Measurements from ENCODE around the gene MACROD2.

MACROD2 gene

DNA sequence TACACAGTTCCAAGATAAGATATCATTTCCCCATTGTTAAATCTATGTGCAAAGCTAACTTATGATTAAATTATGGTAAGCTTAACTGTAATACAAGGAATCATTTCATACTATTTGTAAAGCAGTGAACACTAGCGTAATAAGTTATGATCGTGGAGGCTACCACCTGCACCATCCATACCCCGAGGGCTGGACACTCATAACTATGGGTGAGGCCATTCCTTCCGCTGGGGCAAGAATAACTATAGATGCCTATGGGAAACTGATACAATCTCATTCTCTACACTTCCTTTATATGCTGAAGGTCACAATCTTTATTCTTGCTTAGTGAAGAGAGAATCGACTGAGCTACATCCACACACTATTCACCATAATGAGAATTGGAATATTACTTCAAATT, 1258.1 kb downstream of the MACROD2 start:
- DNase-seq = no peak

DNA sequence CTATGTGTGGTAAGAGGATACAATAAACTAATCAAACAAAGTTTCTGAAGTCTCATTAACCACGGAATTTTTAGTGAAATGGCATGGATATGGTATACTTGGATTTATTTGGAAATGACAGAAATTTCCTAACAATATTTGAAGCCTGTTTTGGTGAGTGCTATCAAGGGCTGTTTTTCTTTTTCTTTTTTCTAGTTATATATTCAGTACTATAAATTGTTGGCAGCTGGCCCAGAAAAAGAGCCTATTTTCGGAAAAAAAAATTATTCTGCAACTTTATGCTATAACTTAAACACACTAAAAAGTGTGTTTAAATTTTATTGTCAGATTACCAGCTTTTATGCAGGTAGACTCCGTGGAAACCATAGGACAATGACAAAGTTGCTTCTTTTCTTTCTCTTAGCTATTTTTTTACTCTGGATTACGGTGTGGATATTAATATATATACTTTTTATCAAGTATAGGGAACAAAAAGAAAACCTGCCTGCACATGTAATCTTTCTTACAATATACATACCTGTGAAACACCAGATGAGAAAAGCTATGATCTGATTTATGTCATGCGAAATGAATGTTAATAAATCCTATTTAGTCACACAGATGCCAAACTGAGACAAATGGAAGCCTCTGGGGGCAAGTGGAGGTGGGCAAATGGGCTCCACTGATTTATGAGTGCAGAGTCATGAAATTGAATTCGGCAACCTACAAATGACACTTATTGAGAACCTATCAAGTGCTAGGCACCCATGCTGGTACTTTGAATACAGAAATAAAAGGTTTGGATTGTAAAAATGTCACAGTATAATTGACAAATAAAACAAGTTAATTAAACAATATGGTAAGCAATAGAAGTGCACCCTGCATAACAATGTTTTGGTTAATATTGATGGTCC, 1261.6 kb downstream of the MACROD2 start:
- DNase-seq = no peak

DNA sequence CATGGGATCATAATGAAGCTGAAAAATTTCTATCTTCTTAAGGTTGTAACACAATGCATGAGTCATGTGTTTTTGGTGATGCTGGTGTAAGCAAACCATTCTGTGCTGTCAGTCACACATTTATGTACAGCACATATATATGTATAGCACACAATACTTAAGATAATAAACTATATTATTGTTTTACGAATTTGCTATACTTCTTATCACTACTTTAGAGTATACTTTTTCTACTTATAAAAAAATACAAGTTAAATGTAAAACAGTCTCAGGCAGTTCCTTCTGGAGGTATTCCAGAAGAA, 1262.2 kb downstream of the MACROD2 start:
- DNase-seq = no peak

- DNase-seq = no peak
Measured at GRCh38 chr20:15265581-15266309, 1270.4 kb downstream of the MACROD2 start.

DNA sequence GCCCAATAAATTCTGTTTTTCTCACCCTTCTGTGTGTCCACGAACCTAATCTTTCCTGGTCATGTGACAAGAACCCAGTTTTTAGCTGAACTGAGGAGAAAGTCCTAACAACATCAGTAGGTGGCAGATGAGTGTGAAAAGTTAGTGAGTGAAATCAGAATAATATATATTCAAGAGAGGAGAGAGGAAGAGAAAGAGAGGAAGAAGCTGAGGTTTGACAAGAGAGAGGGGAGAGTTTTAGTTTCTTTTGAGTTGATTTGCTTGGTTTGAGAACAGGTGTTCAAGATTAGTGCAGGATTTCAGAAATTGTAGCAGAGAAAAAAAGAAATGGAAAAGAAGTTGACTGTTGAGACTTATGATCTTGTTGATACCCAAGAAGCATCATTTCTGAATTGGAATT, 1272.6 kb downstream of the MACROD2 start:
- DNase-seq = no peak

- no peak for DNase-seq
Measured at GRCh38 chr20:15278041-15278440, 1282.7 kb downstream of the MACROD2 start.

DNA sequence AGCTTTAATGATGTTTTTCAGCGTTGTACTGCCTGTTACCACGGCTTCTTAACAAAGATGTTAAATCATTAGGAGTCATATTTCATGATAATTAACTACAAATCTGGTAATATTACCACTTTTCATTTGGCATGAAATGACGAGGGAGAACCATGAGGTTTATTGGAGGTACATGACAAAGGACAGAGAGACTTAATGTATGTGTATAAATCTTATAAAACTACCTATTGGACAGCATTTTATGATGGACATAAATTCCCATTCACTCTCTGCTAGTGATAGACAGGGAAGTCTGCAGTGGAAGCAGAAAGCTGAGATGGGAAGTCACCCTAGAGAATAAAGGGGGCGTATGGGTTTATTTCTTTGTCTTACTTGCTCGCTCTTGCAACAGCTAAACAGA, 1292.0 kb downstream of the MACROD2 start:
- no peak for DNase-seq

GRCh38 chr20:15288106-15288505, 1292.8 kb downstream of the MACROD2 start:
- no peak for DNase-seq

GRCh38 chr20:15289337-15289736, 1294.0 kb downstream of the MACROD2 start:
- no peak for DNase-seq

DNA sequence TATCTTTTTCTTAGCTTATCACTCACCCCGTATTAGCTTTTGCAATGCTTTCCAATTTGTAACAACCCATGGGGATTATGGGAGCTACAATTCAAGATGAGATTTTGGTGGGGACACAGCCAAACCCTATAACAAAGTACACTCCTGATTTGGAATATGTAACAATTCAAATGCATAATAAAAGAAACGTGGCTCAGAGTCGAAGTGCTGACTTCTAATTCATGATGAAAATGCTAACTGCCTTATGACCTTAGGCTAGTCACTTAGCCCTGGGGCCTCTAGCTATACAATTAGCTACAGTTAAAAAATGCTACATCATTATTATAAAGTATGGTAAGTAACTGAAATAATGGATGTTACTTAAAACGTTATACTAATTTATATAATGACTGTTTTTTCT, 1297.1 kb downstream of the MACROD2 start:
- no peak for DNase-seq

GRCh38 chr20:15296422-15296821, 1301.1 kb downstream of the MACROD2 start:
- DNase-seq = no peak

DNA sequence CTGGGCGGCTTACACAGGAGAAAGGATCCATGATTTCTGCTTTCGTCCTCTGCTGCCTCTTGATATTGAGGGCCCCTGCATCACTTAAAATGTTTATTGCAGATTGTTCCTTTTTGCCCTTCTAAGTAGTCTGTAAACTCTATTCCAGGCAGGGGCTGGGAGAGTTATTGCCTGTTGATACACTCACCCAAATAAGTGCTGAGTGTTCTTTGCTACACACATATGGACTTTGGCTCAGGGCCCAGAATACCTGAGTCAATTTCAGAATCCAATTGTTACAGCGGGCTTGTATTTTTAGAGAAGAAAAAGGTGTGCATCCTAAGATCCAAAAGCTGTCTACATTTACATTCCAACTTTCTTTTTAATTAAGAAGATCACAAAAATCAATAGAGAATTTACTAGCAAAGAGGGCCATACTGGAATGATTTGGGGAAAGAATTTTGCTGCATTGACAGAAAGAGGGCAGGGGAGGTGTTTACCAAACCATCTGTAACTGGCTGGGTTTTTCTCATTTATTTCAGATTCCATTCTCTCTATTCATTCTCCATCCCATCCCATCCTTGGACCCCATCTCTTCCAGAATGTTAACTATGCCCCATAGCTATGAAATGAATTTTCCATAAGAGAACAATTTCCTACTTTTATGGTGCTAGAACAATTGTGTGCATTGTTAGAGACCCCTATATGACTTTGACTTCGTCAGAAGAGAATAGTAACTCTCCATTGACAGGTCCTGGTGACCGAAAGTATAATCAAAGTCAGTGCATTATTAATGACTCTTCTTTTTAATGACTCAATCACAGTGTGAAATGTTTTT, 1302.0 kb downstream of the MACROD2 start:
- DNase-seq = no peak

GRCh38 chr20:15302075-15302474, 1306.8 kb downstream of the MACROD2 start:
- no peak for DNase-seq

DNA sequence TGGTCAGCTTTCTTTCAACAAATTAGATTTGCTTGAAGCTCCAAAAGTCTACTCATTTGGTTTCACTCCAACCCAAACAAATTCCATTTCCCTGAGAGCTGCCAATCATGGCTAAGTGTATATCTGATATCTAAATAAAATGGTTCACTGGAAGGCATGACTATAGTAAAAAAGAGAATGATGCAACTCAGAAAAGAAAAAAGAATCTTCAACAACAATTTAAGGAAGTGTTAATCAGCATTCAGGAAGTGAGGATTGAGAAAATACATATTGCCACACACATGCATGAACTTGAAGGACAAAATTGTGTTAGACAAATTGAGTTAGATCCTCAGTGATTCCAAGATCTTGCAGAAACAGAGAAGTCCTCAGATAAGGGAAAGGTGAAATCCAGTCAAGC, 1315.0 kb downstream of the MACROD2 start:
- DNase-seq = no peak

DNA sequence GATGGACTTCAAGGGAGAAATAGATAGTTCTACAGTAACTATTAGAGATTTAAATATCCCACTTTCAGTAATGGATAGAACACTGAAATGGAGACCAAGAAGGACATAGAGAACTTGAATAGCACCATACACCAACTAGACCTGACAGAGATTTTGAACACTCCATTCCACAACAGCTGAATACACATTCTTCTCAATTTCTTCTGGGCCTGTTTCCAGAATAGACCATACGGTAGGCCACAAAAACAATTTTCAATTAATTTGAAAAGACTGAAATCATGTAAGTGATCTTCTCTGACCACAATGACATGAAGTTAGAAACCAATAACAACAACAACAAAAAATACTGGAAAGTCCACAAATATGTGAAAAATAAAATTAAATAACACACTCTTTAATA, 1321.2 kb downstream of the MACROD2 start:
- no peak for DNase-seq

DNA sequence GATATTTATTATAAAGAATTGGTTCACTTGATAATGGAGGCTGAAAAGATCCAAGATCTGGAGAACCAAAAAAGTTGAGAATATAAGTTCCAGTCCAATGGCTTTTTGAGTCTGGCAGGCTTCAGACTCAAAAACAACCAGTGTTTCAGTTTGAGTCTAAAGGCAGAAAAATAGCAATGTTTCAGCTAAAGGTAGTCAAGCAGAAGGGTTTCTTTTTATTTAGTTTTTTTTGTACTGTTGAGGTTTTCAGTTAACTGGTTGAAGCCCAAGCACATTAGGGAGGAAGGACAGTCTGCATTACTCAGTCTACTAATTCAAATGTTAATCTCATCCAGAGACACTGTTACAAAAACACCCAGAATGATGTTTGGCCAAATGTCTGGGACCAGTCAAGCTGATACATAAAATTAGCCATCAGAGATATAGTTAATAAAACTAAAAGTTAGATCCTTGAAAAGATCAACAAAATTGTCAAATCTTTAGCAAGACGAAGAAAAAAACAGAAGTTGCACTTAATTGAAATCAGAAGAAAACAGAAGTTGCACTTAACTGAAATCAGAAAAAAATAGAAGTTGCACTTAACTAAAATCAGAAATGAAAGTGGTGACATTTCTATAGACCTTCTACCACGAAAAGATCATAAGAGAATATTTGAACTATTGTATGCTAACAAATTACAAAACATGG, 1322.4 kb downstream of the MACROD2 start:
- no peak for DNase-seq

DNA sequence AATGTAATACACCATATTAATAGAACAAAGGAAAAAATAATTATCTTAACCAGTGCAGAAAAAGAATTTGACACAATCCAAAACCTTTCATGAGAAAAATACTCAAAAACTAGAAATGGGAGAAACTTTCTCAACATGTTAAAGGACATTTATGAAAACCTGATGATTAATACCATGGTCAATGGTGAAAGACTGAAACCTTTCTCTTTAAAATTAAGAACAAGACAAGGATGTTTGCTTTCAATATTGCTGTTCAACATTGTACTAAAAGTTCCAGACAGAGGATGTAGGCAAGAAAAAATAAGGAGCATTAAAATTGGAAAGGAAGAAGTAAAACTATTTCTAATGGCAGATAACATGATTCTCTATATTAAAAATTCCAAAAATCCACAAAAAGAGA, 1323.4 kb downstream of the MACROD2 start:
- no peak for DNase-seq

GRCh38 chr20:15319439-15319838, 1324.1 kb downstream of the MACROD2 start:
- DNase-seq = no peak

- DNase-seq = no peak
Measured at GRCh38 chr20:15320941-15321340, 1325.6 kb downstream of the MACROD2 start.

DNA sequence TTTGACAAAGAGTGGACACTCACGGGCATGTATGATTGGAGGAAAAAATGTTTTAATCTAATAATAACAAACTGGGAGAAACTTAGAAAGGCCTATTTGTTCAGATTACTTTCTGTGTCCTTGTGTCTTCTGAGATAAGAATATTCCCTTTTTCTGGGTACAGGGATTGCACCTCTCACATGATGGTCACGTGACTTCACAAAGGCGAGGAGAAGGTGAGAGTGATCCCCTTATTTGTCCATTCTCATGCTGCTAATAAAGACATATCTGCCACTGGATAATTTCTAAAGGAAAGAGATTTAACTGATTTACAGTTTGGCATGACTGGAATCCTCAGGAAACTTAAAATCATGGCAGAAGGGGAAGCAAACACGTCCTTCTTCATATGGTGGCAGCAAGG, 1331.8 kb downstream of the MACROD2 start:
- no peak for DNase-seq

GRCh38 chr20:15328084-15328483, 1332.8 kb downstream of the MACROD2 start:
- no peak for DNase-seq

- DNase-seq = no peak
Measured at GRCh38 chr20:15332711-15333160, 1337.4 kb downstream of the MACROD2 start.

GRCh38 chr20:15333170-15333569, 1337.9 kb downstream of the MACROD2 start:
- no peak for DNase-seq
